GM21423 (cell line): ENCODE data around the gene RGPD6.
"Not testable (repeated sequence)": the region's sequence is repeated elsewhere in the genome, so short reads cannot be mapped to it uniquely, and the experiment has no call there.

Source experiments
- ATAC-seq: cut with Tn5 transposase; IDR thresholded peaks from one replicate; pipeline ENCODE4 v1.9.1; 2021; ENCODE audit warnings: mild to moderate bottlenecking, moderate library complexity; ENCODE audit not compliant: unreplicated experiment

The RGPD6 gene

GRCh38 chr2:110576763-110577416 lies at the start of gene RGPD6:
Gene RGPD6, minus strand, starts transcription at chr2:110577222. Its CDS starts 198 bp downstream, at chr2:110577024.
- peak; percentile 98 for ATAC-seq

DNA sequence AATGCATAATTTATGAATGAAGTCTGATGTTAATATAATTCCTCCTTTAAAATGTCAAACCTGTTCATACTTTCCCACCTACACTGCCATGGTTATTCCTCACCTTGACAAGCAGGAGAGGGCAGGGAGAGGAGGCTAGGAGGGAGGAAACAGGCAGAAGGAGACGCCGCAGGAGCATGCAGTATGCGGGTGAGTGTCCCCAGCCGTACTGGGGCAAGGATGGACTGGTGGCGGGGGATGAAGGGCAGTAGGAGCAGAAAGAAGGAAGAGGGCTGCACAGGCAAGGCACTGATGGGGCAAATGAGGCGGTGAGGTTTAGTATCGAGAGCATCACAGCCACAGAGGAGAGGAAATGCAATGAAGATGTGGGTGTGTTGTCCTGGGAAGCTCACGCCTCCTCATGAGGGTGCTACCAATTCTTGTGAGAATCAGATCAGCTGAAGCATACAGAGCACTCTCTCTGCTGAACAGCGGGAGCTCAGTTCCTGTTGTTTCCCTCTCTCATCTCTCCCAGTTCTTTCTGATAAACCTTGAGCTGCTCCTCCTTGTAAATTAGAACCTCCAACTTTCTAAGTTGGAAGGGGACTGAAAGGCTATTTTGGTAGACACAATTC lies 42.4 kb upstream of the RGPD6 start:
- not testable (repeated sequence) for ATAC-seq

GRCh38 chr2:110613927-110614326 lies 36.9 kb upstream of the RGPD6 start:
- ATAC-seq = not testable (repeated sequence)

GRCh38 chr2:110610613-110611250 lies 33.7 kb upstream of the RGPD6 start:
- not testable (repeated sequence) for ATAC-seq

DNA sequence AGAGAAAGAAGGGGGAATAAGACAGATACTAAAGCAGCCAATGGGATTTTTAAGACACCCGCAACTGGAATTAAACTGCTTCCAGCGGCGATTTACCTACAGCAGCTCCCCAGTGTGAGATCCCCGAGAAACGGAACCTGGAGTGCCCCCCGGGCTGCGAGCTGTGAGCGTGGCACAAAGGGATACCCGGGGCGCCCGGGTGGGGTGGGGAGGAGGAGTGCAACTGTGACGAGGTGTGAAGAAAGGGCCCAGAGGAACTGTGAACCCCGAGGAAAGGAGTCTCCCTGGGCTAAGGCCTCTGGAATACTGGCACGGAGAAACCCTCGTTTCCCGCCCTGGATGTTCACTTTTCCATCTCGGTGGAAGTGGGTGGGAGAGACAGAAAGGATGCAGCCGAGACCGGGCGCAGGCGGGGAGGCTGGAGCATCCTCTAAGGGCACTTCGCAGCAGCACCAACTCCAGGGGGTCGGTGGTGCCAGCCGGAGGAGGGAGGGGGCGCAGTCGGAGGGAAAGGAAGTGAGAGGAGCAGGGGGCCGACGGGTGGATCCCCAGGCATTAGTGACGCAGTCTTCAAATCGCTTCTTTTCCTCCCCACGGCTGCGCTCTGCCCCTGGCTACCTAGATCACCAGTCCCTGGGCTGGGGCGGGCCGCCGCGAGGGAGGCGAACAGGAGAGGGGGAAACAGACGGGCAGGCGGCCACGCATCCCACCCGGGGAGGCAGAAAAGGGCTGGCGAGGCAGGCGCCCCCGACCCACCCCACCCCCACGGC lies 33.0 kb upstream of the RGPD6 start:
- not testable (repeated sequence) for ATAC-seq

- ATAC-seq = not testable (repeated sequence)
Observed at GRCh38 chr2:110608788-110609502, 31.9 kb upstream of the RGPD6 start.

DNA sequence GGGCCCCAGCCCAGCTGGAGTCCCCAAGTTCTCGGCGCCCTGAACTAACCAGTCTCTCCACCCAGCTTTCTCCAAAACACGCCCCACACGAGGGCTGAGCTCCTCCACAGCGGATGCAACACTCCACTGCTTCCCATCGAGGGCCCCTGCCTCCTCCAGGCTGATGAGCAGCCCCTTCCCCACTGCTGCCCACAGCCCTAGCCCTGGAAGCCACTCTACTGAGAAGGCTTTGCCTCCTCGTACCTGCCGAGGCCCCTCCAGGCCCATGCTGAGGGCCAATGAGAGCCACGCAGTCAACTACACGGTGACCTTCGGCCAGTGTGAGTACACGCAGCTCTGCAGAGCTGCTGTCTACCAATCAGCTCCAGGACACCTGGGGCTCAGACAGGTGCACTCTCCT lies 28.0 kb upstream of the RGPD6 start:
- not testable (repeated sequence) for ATAC-seq

DNA sequence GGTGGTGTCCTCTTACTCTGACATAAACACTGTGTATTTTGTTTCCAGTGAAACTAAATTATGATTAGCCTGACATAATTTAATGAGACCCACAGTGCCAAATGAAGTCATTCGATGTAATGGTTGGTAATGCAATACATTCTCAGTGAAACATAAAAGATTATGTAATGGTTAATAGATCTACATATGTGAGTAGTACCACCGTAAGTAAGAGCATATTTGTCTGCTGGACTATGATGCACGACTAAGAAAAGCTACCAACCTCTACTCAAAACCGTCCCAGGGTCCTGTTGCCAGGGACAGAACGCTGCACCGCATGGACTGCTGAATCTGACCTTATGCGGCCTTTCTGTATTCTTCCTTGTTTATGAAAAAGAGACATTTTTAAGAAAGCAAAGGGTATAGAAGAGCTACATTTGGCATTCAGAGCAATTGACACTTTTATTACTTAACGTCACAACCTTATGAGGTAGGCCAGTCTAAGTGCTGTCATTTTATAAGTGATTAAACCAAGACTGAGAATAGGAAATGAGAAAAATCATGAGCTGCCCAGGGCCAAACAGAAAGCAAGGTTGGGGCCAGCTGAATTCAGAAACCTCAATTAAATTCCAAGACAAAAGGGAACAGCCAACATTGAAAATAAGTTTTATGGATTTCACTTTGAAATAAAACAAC lies 27.0 kb upstream of the RGPD6 start:
- not testable (repeated sequence) for ATAC-seq

- ATAC-seq = not testable (repeated sequence)
Observed at GRCh38 chr2:110602139-110602538, 25.1 kb upstream of the RGPD6 start.

DNA sequence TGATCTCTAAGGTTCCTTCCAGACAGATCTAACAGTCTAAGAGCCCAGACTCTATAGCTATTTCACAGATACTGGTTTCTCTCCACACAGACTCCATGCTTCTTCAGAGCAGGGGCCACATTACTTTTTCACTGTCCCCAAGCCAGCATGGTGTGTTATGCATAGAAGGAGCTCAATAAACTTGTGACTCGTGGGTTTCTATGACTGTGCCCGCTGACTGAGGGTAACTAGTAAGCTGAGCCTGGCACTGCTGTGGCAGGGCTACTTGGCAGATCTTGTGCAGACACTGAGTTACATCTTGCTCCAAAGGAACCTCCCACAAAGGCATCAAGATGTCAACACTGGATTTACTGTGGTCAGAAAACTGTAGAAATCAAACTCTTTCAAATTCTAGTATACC lies 15.0 kb upstream of the RGPD6 start:
- not testable (repeated sequence) for ATAC-seq

DNA sequence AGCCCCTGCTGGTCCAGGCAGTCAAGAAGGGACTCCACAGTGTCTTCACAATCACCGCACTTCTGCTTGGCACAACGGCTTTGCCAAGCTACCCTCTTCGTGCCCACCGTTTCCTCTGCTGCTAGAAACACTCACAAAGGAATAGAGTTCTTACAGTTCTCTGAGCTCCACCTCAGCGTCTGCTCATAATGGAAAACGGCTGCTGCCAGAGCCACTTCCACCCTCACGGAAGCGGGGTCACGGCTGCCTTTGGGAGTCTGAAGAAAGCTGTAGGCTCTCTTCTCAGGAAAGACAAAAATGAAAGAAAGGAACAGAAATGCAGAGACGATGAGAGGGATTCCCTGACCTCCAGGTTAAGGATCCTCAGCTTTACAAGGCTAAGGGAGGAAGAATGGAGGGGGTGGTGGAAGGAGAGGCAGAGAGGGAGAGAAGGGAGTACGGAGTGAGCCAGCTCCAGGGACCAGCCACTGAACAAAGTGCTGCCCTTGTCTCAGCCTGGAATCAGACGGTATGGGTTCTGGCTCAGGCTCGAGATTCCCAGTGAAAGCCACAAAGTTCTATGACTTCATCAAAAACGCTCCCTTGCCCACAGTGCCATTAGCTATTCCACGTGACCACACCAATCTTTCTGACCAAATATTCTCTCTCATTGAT lies 12.8 kb upstream of the RGPD6 start:
- not testable (repeated sequence) for ATAC-seq

DNA sequence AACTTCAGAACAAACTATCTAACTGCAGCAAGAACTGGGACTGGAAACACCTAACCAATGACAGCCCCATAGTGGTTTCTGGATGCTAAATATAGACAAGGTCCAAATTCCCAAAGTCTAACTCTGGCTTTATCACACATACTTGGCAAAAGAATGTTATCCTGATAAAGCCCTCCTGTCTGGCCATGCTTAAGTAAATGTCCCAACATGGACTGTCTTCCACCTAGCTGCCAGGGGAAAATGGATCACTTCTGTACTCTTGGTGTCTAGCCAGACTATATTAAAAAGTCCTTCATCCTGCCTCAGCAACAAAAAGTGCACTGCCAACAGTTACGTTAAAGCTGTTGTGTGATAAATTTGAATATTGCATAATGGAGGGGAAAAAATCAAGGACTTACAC lies 11.5 kb upstream of the RGPD6 start:
- ATAC-seq = not testable (repeated sequence)

- ATAC-seq = not testable (repeated sequence)
Observed at GRCh38 chr2:110579216-110579965, 2.4 kb upstream of the RGPD6 start.

- ATAC-seq = peak; percentile 64
Observed at GRCh38 chr2:110578429-110578828, 1.4 kb upstream of the RGPD6 start.

- ATAC-seq = peak; percentile 95
Observed at GRCh38 chr2:110499755-110500377, 77.2 kb downstream of the RGPD6 start.

- not testable (repeated sequence) for ATAC-seq
Observed at GRCh38 chr2:110496027-110496426, 81.0 kb downstream of the RGPD6 start.

- ATAC-seq = not testable (repeated sequence)
Observed at GRCh38 chr2:110494488-110494887, 82.5 kb downstream of the RGPD6 start.

DNA sequence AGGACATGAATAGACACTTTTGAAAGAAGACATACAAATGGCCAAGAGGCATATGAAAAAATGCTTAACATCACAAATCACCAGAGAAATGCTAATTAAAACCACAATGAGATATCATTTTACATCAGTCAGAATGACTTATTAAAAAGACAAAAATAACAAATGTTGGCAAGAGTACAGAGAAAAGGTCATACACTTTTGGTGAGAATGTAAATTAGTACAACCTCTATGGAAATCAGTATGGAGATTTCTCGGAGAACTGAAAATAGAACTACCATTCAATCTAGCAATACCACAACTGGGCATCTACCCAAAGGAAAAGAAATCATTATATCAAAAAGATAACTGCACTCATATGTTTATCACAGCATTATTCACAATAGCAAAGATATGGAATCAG lies 88.0 kb downstream of the RGPD6 start:
- not testable (repeated sequence) for ATAC-seq
